ENCODE results near the gene POU2F2.

Gene POU2F2

GRCh38 chr19:42079886-42080763 is 52.1 kb downstream of the POU2F2 start:
- DNase-seq, result no peak

GRCh38 chr19:42079276-42079669 is 53.0 kb downstream of the POU2F2 start:
- DNase-seq, result no peak

GRCh38 chr19:42078538-42079275 is 53.5 kb downstream of the POU2F2 start:
- DNase-seq, result no peak

GRCh38 chr19:42078058-42078457 is 54.2 kb downstream of the POU2F2 start:
- DNase-seq, result no peak

GRCh38 chr19:42076380-42076944 is 55.8 kb downstream of the POU2F2 start:
- no peak for DNase-seq

- DNase-seq, result peak; percentile 99
Observed at GRCh38 chr19:42075616-42076379, 56.4 kb downstream of the POU2F2 start, which contains the start of gene ZNF574. Gene ZNF574 (plus strand): TSS chr19:42076166. CDS start chr19:42078607, 2,441 bp downstream.

GRCh38 chr19:42075364-42075615 is 57.0 kb downstream of the POU2F2 start:
- no peak for DNase-seq

- DNase-seq, result no peak
Observed at GRCh38 chr19:42074513-42075363, 57.5 kb downstream of the POU2F2 start.

- no peak for DNase-seq
Observed at GRCh38 chr19:42071247-42071646, 61.0 kb downstream of the POU2F2 start.

GRCh38 chr19:42069619-42070351 is 62.5 kb downstream of the POU2F2 start, which contains the start of gene GRIK5:
Gene GRIK5 (minus strand): TSS chr19:42070206. CDS start chr19:42065770, 4,436 bp downstream.
- DNase-seq, result no peak

GRCh38 chr19:42068756-42069571 is 63.3 kb downstream of the POU2F2 start:
- no peak for DNase-seq

GRCh38 chr19:42068361-42068755 is 63.9 kb downstream of the POU2F2 start:
- DNase-seq, result no peak

- no peak for DNase-seq
Observed at GRCh38 chr19:42067315-42067888, 64.8 kb downstream of the POU2F2 start.

GRCh38 chr19:42066075-42066754 is 66.0 kb downstream of the POU2F2 start:
- DNase-seq, result no peak

- no peak for DNase-seq
Observed at GRCh38 chr19:42065511-42065910, 66.7 kb downstream of the POU2F2 start.

- no peak for DNase-seq
Observed at GRCh38 chr19:42065051-42065450, 67.2 kb downstream of the POU2F2 start.

GRCh38 chr19:42064432-42064831 is 67.8 kb downstream of the POU2F2 start:
- no peak for DNase-seq

GRCh38 chr19:42062381-42062780 is 69.9 kb downstream of the POU2F2 start:
- no peak for DNase-seq

GRCh38 chr19:42060117-42060516 is 72.1 kb downstream of the POU2F2 start:
- DNase-seq, result no peak
